Large intestine (tissue), 3 donors: ENCODE results near the gene CNPY4. TPM values are rescaled to one million over a fixed set of nuclear protein-coding genes. Genes with fewer than 3 reads are reported as not detected.

ENCODE experiments used
- DNase-seq, 2 donors: peaks; one replicate each; pipeline versions ENCODE4 v3.0.0 to v3.0.0-alpha.2; 2013
- H3K27ac ChIP-seq: one replicate; pipeline ENCODE4 v1.5.1; 2013; ENCODE audit warnings: low read length
- H3K27me3 ChIP-seq: 2 replicates; pipeline ENCODE4 v1.6.1; 2013; ENCODE audit warnings: low read length; ENCODE audit not compliant: control insufficient read depth, insufficient read depth
- H3K36me3 ChIP-seq: 2 replicates; pipeline ENCODE4 v1.6.1; 2013; ENCODE audit warnings: low read length; ENCODE audit not compliant: control insufficient read depth, insufficient read depth
- H3K4me1 ChIP-seq: one replicate; pipeline ENCODE4 v1.6.1; 2013; ENCODE audit warnings: low read length; ENCODE audit not compliant: control insufficient read depth, insufficient read depth
- H3K4me3 ChIP-seq: one replicate; pipeline ENCODE4 v1.5.1; 2013; ENCODE audit warnings: low read length
- H3K9me3 ChIP-seq: one replicate; pipeline ENCODE4 v1.6.1; 2013; ENCODE audit warnings: mild to moderate bottlenecking, low read depth, low read length, moderate library complexity; ENCODE audit not compliant: control insufficient read depth
- WGBS: methylation state at CpG from one replicate; pipeline ENCODE4 v1.1.5; 2013; ENCODE audit warnings: low lambda C conversion rate; ENCODE audit not compliant: insufficient coverage; 5-methylcytosine and 5-hydroxymethylcytosine counted together
- polyA plus RNA-seq: library from polyadenylated mRNA; unstranded; fragments of 120-200 nt; gene quantifications from one replicate; pipeline ENCODE4 v1.2.1, GENCODE V29; 2013

Gene CNPY4
- polyA plus RNA-seq, 1 donor, result 20.1 TPM

DNA sequence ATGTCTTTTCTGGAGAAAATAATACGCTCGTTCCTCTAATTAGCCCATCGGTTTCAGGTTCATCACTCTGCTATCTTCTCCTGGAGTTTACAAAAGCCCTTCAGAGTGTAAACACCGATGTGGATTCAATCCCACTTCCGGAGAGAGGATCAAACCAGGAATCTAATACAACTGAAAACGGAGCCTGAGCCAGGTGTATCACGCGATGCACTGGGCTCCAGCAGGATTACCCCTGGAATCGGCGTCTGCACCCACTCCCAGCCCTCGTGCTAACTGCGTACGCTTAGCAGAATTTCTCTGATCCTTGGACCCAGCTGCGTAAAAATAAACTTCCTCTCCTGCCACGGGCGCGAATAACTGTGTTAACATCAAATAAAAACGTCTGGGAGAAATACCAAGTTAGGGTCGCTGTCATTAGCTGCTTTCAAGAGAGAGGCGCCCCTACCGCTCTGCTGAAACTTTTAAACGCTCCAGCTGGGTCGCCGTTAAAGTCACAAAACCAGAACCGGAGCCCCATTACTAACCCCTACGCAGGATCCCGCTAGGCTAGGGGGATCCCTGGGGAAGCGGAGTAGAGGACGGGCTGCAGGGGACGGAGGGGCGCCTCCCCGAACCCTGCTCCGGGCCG lies 38.4 kb upstream of the CNPY4 start:
- Histone ChIP-seq H3K36me3 (peaks cover 12% of the 10 kb centered on the region), H3K4me3 (peak overlapping the region; percentile 98), H3K27me3 (no peaks in the 10 kb centered on the region), H3K27ac (peak overlapping the region; percentile 82), H3K4me1 (peaks cover 37% of the 10 kb centered on the region), H3K9me3 (no peaks in the 10 kb centered on the region)
- WGBS, result 0% methylated on average over 4 of the region's 34 CpGs
- peak in 1 of 2 donors; percentile 71 for DNase-seq

GRCh38 chr7:100081535-100082102 lies 37.8 kb upstream of the CNPY4 start, which contains the start of gene ZNF3:
Gene ZNF3, minus strand, starts transcription at chr7:100081723. Its CDS starts 4,366 bp downstream, at chr7:100077357.
- H3K9me3 ChIP-seq, result no peaks in the 10 kb centered on the region
- peak; percentile 99 for DNase-seq
- peaks cover 7% of the 10 kb centered on the region for H3K36me3 ChIP-seq
- H3K4me3 ChIP-seq, result peak within 1 kb of the TSS; percentile 98
- no peaks in the 10 kb centered on the region for H3K27me3 ChIP-seq
- peaks cover 34% of the 10 kb centered on the region for H3K4me1 ChIP-seq
- WGBS, result no CpG with 5 or more reads among the region's 55 CpGs
- H3K27ac ChIP-seq, result peak within 1 kb of the TSS; percentile 82

DNA sequence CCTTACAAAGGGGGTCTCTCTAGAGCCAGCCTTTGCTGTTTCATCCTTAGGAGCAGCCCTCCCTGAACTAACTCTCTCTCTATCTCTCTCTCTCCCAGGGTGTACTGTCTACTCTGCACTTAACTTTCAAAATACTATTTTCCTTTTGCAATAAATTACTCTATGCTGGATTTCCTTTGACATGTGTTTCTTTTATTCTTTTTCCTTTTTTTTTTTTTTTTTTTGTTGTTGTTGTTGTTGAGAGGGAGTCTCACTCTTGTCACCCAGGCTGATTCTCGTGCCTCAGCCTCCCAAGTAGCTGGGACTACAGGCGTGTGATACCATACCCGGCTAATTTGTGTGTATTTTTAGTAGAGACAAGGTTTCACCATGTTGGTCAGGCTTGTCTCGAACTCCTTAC lies 36.5 kb upstream of the CNPY4 start:
- Histone ChIP-seq H3K36me3 (no peaks in the 10 kb centered on the region), H3K4me1 (peaks cover 23% of the 10 kb centered on the region), H3K27me3 (no peaks in the 10 kb centered on the region), H3K9me3 (no peaks in the 10 kb centered on the region), H3K27ac (no peak overlapping the region), H3K4me3 (no peak overlapping the region)
- DNase-seq, result no peak
- WGBS, result no CpG with 5 or more reads among the region's 4 CpGs

GRCh38 chr7:100085515-100085914 lies 33.9 kb upstream of the CNPY4 start:
- no peak overlapping the region for H3K4me3 ChIP-seq
- no CpG with 5 or more reads among the region's 3 CpGs for WGBS
- H3K9me3 ChIP-seq, result no peaks in the 10 kb centered on the region
- no peak for DNase-seq
- H3K36me3 ChIP-seq, result peaks cover 3% of the 10 kb centered on the region
- no peak overlapping the region for H3K27ac ChIP-seq
- no peaks in the 10 kb centered on the region for H3K27me3 ChIP-seq
- H3K4me1 ChIP-seq, result peaks cover 18% of the 10 kb centered on the region

DNA sequence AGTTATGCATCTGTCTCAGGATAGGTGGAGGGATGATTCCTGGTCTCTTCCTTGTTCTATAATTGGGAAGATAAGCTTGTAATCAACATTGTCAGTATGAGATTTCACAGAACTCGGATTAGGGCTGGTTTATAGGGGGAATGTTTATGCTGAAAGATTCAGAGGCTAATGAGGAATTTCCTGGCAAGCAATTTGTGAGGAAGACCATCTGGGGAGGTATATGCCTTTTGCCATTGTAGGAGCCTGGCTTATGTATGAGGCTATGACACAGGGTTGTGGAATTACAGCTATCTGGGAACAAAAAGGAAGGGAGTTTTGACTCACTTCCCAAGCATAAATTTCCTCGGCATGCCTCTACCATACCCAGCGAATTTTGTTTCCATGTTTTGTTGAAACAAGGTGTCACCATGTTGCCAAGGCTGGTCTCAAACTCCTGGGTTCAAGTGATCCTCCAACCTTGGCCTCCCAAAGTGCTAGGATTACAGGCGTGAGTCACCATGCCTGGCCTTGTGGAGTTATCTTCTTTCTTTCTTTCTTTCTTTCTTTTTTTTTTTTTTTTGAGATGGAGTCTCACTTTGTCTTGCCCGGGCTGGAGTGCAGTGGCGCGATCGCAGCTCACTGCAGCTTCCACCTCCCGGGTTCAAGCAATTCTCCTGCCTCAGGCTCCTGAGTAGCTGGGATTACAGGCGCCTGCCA lies 32.2 kb upstream of the CNPY4 start:
- no CpG with 5 or more reads among the region's 10 CpGs for WGBS
- Histone ChIP-seq H3K9me3 (no peaks in the 10 kb centered on the region), H3K27me3 (no peaks in the 10 kb centered on the region), H3K36me3 (peaks cover 19% of the 10 kb centered on the region), H3K27ac (no peak overlapping the region), H3K4me1 (peaks cover 18% of the 10 kb centered on the region), H3K4me3 (no peak overlapping the region)
- peak in 1 of 2 donors; percentile 26 for DNase-seq

DNA sequence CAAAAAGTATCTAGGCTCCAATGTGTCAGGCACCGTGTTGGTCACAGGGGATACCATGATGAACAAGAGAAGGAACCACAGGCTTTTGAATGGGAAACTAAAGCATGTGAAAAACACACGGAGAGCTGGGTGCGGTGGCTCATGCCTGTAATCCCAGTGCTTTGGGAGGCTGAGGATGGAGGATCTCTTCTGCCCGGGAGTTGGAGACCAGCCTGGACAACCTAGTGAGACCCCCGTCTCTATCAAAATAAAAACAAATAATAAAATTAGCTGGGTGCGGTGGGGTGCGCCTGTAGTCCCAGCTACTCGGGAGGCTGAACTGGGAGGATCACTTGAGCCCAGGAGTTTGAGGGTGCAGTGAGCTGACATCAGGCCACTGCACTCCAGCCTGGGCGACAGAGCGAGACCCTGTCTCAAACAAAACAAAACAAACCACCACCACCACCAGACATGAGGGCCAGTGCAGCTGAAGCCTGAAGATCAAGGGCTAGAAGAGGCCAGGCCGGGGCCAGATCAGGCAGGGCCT lies 31.3 kb upstream of the CNPY4 start:
- DNase-seq, result no peak
- peak overlapping the region; percentile 68 for H3K27ac ChIP-seq
- peaks cover 29% of the 10 kb centered on the region for H3K36me3 ChIP-seq
- peak overlapping the region; percentile 98 for H3K4me3 ChIP-seq
- no peaks in the 10 kb centered on the region for H3K27me3 ChIP-seq
- WGBS, result no CpG with 5 or more reads among the region's 11 CpGs
- peaks cover 15% of the 10 kb centered on the region for H3K4me1 ChIP-seq
- H3K9me3 ChIP-seq, result no peaks in the 10 kb centered on the region

DNA sequence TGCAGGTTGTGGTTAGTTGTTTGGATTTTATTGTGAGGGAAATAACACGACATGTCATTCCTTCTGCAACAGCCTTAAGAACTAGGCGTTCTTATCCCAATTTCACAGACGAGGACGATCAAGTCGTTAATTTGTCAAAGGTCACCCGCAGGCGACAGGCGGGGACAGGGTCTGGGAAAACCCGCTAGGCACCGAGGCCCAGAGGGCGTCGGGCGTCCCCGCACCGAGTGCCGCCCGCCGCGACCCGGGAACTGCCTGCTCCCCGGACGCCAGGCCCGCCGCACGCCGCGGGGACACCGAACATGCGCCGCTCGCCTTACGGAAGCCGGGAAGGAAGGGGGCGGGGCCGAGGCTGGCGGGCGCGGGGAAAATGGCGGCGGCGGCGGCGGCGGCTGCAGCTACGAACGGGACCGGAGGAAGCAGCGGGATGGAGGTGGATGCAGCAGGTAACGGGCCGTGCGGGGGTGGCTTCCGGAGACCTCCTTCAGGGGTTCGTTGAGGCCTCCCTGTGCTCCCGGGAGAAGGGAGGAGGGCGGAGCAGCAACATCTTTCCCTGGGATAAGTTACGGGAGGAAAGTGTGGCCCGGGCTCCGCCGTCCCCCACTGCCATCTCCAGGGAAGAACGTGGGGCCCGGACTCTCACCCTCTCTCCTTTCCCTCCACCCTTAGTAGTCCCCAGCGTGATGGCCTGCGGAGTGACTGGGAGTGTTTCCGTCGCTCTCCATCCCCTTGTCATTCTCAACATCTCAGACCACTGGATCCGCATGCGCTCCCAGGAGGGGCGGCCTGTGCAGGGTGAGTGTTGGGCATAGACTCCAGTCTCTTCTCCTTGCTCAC lies 30.6 kb upstream of the CNPY4 start, which contains the start of gene COPS6:
Gene COPS6, plus strand, starts transcription at position 349 of the 837 bp plus-strand sequence. Its CDS starts 22 bp downstream, at position 371.
- peak within 1 kb of the TSS; percentile 98 for H3K4me3 ChIP-seq
- H3K27me3 ChIP-seq, result no peaks in the 10 kb centered on the region
- peak within 1 kb of the TSS; percentile 68 for H3K27ac ChIP-seq
- H3K4me1 ChIP-seq, result peaks cover 15% of the 10 kb centered on the region
- peaks cover 36% of the 10 kb centered on the region for H3K36me3 ChIP-seq
- H3K9me3 ChIP-seq, result no peaks in the 10 kb centered on the region
- WGBS, result no CpG with 5 or more reads among the region's 68 CpGs
- peak; percentile 57 to 87 for DNase-seq

GRCh38 chr7:100089458-100090196 lies 29.8 kb upstream of the CNPY4 start:
- Histone ChIP-seq H3K4me3 (peak overlapping the region; percentile 98), H3K9me3 (no peaks in the 10 kb centered on the region), H3K27ac (no peak overlapping the region), H3K36me3 (peaks cover 44% of the 10 kb centered on the region), H3K27me3 (no peaks in the 10 kb centered on the region), H3K4me1 (peaks cover 15% of the 10 kb centered on the region)
- no peak for DNase-seq
- WGBS, result 40% methylated on average over 2 of the region's 7 CpGs

DNA sequence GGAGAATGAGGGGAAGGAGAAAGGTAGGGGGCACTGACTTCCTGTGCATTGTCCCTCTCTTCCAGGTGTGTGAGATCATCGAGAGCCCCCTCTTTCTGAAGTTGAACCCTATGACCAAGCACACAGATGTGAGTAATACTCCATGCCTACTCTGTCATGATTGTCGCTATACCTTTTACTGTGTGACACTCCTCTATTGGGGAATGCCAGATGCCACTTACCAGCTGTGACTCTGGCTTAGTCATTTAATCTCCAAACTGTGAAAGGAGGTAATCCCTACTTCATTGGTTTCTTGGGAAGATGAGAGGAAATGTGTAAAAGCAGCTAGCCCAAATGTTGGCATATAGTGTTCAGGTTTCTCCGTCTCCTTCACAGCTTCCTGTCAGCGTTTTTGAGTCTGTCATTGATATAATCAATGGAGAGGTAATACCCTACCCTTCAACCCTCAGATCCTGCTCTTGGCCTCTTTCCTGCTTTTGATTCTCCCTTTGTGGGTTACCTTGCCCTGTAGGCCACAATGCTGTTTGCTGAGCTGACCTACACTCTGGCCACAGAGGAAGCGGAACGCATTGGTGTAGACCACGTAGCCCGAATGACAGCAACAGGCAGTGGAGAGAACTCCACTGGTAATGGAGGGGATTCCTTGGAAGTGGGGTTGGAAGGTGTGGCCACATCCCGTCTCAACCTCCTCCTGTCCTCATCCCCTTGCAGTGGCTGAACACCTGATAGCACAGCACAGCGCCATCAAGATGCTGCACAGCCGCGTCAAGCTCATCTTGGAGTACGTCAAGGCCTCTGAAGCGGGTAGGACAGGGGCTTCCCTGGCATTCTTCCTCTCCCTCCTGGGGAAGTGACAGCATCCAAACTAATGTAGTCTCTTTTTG lies 28.7 kb upstream of the CNPY4 start:
- DNase-seq, result no peak
- Histone ChIP-seq H3K9me3 (no peaks in the 10 kb centered on the region), H3K4me1 (peaks cover 15% of the 10 kb centered on the region), H3K4me3 (no peak overlapping the region), H3K27me3 (no peaks in the 10 kb centered on the region), H3K36me3 (peaks cover 55% of the 10 kb centered on the region), H3K27ac (no peak overlapping the region)
- WGBS, result no CpG with 5 or more reads among the region's 14 CpGs
